Kidney capillary endothelial cell (primary cell): ENCODE results near the gene AGFG2.

Source experiments
- DNase-seq: peaks from one replicate; pipeline ENCODE4 v3.0.0-alpha.2; 2018; ENCODE audit warnings: low spot score

Gene AGFG2

DNA sequence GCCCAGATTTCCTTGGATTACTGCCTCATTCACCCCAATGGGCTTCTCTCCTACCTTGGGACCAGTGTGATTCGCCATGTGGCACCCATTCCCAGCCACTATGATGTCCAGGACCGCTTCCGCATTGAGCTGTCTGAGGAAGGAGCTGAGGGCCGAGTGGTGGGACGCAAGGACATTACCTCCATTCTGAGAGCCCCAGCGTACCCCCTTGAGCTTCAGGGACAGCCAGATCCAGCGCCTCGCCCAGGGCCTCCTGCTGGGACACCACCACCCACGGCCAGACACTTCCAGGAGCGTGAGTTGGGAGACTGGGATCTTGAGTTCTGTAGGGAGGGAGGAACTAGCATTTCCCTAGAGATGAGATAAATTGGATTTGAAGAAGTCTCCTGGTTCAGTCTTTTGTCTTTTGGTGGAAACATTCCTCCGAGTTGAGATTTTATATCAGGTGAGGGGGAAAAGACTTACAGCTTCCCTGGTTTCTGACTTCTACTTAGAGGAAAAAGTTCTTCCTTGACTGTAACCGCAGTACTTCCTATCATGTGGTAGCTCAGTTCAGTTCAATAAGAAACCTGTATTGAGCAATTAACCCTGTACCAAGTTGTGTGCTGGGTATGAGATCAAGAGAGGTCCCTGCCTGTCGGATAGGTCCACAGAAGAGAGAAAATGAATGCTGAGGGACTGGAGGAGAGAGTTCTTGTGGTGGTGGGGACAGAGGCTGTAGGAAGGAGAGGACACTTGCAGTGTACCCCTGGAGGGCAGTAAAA, 74.6 kb downstream of the AGFG2 start:
- no peak for DNase-seq

DNA sequence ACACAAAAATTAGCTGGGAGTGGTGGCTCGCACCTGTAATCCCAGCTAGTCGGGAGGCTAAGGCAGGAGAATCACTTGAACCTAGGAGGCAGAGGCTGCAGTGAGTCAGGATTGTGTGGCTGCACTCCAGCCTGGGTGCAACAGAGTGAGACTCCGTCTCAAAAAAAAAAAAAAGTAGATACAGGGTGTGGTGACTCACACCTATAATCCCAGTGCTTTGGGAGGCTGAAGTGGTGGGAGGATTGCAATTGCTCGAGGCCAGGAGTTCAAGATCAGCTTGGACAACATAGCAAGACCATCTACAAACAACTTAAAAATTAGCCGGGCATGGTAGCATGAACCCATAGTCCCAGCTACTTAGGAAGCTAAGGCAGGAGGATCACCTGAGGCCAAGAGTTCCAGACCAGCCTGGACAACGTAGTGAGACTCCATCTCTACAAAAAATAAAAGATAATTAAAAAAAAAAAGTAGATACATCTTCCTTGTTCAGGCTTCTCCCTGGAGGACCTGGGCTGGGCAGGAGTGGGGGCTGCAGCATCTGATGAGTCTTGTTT, 75.4 kb downstream of the AGFG2 start:
- DNase-seq, result no peak
